ENCODE measurements around the gene DHFR. TPM values are rescaled to one million over a fixed set of nuclear protein-coding genes. Genes with fewer than 3 reads are reported as not detected.

DHFR gene
- total RNA-seq, 4 donors from 2014 or later = 4.3 to 14.8 (median 8.6) TPM

DNA sequence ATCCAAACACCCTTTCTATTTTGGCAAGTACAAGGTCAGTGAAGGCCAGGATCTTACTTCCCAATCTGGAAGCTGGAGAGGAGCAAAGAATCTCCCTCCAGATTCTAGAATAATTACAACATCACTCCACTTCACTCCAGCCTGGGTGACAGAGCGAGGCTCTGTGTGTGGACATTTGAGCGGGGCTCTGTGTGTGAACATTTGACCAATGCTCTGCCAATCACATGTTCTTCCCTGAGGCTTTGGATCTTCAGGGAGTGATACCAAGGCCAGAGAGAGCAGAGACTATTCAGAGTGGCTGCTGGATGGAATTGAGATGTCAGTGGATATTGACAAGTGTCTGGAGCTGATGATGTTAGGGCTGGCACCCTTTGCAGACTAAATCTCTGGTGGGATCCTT lies 60.0 kb downstream of the DHFR start:
- 28 to 70% methylated on average over 2 of the region's 2 CpGs for WGBS, 2 donors (ENCODE audit: low coverage in 1 of 2)
- Histone ChIP-seq H3K4me1 (no peaks in the 10 kb centered on the region), H3K9me3 (no peaks in the 10 kb centered on the region), H3K36me3 (no peaks in the 10 kb centered on the region), H3K27me3 (no peaks in the 10 kb centered on the region), H3K4me3 (no peak overlapping the region), H3K27ac (no peak overlapping the region)
- ATAC-seq = no peak
- TF ChIP-seq EP300 (IDR thresholded peaks at IDR 0.05) (no peak), POLR2A (IDR thresholded peaks at IDR 0.05) (no peak), POLR2AphosphoS5 (IDR thresholded peaks at IDR 0.05) (no peak)
- TF ChIP-seq, protein P1, sequence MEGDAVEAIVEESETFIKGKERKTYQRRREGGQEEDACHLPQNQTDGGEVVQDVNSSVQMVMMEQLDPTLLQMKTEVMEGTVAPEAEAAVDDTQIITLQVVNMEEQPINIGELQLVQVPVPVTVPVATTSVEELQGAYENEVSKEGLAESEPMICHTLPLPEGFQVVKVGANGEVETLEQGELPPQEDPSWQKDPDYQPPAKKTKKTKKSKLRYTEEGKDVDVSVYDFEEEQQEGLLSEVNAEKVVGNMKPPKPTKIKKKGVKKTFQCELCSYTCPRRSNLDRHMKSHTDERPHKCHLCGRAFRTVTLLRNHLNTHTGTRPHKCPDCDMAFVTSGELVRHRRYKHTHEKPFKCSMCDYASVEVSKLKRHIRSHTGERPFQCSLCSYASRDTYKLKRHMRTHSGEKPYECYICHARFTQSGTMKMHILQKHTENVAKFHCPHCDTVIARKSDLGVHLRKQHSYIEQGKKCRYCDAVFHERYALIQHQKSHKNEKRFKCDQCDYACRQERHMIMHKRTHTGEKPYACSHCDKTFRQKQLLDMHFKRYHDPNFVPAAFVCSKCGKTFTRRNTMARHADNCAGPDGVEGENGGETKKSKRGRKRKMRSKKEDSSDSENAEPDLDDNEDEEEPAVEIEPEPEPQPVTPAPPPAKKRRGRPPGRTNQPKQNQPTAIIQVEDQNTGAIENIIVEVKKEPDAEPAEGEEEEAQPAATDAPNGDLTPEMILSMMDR (IDR thresholded peaks at IDR 0.05) = no peak

DNA sequence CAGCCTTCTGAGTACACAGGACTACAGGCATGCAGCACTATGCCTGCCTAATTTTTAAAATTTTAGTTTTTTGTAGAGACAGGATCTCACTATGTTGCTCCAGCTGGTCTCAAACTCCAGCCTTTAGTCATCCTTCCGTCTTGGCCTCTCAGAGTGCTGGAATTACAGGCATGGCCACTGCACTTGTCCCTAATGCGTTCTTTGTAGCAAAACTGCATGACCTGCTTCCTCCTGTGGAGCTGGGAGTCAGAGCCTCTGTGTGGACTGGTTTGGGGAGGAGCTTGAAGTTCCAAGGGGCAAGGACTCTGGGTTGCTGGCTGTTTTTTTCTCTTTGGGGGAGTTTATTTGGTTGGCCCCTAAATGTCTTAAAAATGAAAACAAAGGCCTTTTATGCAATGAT lies 62.0 kb downstream of the DHFR start:
- 77 to 80% methylated on average over 2 of the region's 2 CpGs for WGBS, 2 donors (ENCODE audit: low coverage in 1 of 2)
- no peaks in the 10 kb centered on the region for H3K36me3 ChIP-seq
- no peaks in the 10 kb centered on the region for H3K27me3 ChIP-seq
- no peak overlapping the region for H3K4me3 ChIP-seq
- no peaks in the 10 kb centered on the region for H3K9me3 ChIP-seq
- TF ChIP-seq POLR2A (IDR thresholded peaks at IDR 0.05) (no peak), POLR2AphosphoS5 (IDR thresholded peaks at IDR 0.05) (no peak), EP300 (IDR thresholded peaks at IDR 0.05) (no peak)
- TF ChIP-seq, protein P1 (IDR thresholded peaks at IDR 0.05) = no peak
- no peak overlapping the region for H3K27ac ChIP-seq
- ATAC-seq = no peak
- no peaks in the 10 kb centered on the region for H3K4me1 ChIP-seq

DNA sequence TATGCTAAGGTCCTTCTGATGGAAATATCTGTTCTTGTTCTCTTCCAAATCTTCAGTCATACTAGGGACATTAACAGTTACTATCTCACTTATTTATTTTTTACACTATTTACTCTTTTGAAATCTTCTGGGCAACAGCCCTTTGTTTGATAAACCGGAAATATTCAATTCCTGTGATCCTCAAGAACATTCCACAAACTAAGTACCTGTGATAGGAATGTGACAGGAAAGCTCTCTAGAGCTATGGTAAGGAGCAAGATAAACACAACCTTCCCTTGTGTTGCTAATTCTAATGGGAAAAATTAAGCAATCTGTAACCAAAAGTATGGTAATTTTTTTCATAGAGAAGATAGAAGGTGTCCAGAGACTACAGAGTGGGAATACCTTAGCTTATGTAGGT lies 62.7 kb downstream of the DHFR start:
- no peak overlapping the region for H3K27ac ChIP-seq
- ATAC-seq = no peak
- no peaks in the 10 kb centered on the region for H3K9me3 ChIP-seq
- no peak overlapping the region for H3K4me3 ChIP-seq
- no peaks in the 10 kb centered on the region for H3K4me1 ChIP-seq
- no peaks in the 10 kb centered on the region for H3K36me3 ChIP-seq
- TF ChIP-seq, protein P1 (IDR thresholded peaks at IDR 0.05) = no peak
- TF ChIP-seq EP300 (IDR thresholded peaks at IDR 0.05) (no peak), POLR2AphosphoS5 (IDR thresholded peaks at IDR 0.05) (no peak), POLR2A (IDR thresholded peaks at IDR 0.05) (no peak)
- 69 to 71% methylated on average over 1 of the region's 1 CpG for WGBS, 2 donors (ENCODE audit: low coverage in 1 of 2)
- H3K27me3 ChIP-seq = no peaks in the 10 kb centered on the region

DNA sequence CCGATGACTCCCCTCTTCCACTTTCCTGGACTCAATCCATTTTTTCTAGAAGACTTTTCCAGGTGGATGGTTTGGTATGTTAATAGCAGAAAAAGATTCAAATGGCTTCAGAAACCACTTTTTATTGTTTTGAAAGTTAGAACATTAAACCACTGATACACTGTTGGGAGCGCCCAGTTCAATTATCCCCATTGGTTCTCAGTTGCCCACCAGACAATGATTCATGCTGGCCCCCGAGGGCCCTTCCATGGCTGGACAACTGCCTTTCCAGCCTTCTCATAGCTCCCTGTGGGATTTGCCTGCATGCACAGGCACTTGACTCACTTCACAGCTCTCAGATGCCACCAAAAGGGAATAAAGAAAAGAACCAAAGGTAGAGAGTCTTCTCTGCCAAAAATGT lies 63.4 kb downstream of the DHFR start:
- H3K27ac ChIP-seq = no peak overlapping the region
- no peaks in the 10 kb centered on the region for H3K27me3 ChIP-seq
- 60 to 93% methylated on average over 1 to 3 of the region's 3 CpGs for WGBS, 2 donors (ENCODE audit: low coverage in 1 of 2)
- no peaks in the 10 kb centered on the region for H3K36me3 ChIP-seq
- ATAC-seq = no peak
- no peaks in the 10 kb centered on the region for H3K9me3 ChIP-seq
- H3K4me3 ChIP-seq = no peak overlapping the region
- H3K4me1 ChIP-seq = no peaks in the 10 kb centered on the region
- TF ChIP-seq POLR2A (IDR thresholded peaks at IDR 0.05) (no peak), EP300 (IDR thresholded peaks at IDR 0.05) (no peak), POLR2AphosphoS5 (IDR thresholded peaks at IDR 0.05) (no peak)
- TF ChIP-seq, protein P1 (IDR thresholded peaks at IDR 0.05) = no peak

DNA sequence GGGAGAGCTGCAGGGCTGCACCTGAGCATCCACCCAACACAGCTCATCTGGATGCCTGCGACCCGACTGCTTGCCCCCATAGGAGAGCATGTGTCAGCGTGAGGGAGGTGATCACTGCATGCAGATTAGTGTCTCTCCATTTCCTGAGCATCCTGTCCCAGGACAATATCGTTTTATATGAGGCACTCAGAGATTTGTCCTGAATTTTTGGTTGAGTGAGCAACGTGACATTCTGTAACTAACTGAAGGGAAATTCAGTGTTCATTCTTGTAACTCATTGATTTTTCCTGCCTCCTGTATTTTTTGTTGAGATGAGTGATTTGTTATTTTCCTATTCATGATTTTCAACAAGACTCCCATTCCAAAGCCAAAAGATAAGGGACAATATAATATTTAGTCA lies 64.0 kb downstream of the DHFR start:
- Histone ChIP-seq H3K27ac (no peak overlapping the region), H3K27me3 (no peaks in the 10 kb centered on the region), H3K9me3 (no peaks in the 10 kb centered on the region), H3K36me3 (no peaks in the 10 kb centered on the region), H3K4me1 (no peaks in the 10 kb centered on the region), H3K4me3 (no peak overlapping the region)
- TF ChIP-seq POLR2A (IDR thresholded peaks at IDR 0.05) = no peak
- no peak for TF ChIP-seq POLR2AphosphoS5 (IDR thresholded peaks at IDR 0.05)
- TF ChIP-seq EP300 (IDR thresholded peaks at IDR 0.05) = no peak
- TF ChIP-seq, protein P1 (IDR thresholded peaks at IDR 0.05) = no peak
- ATAC-seq = no peak
- 73 to 81% methylated on average over 4 to 5 of the region's 5 CpGs for WGBS, 2 donors (ENCODE audit: low coverage in 1 of 2)
